Left colon (tissue), 2 donors: ENCODE data around the gene SF1. TPM values are rescaled to one million over a fixed set of nuclear protein-coding genes. Genes with fewer than 3 reads are reported as not detected.
"Not testable (repeated sequence)": the region's sequence is repeated elsewhere in the genome, so short reads cannot be mapped to it uniquely, and the experiment has no call there.

Experiments used
- ATAC-seq: fragments of 200-7000 bp; cut with Tn5 transposase; one replicate; pipeline ENCODE4 v1.9.1; 2020; ENCODE audit warnings: mild to moderate bottlenecking, moderate library complexity
- DNase-seq, 2 donors: peaks; one replicate each; pipeline ENCODE4 v3.0.0-alpha.2; 2020
- intact Hi-C, 2 donors: fragments of 100-400 bp; cut with DNase I in 1 of 2; cut with micrococcal nuclease in 1 of 2; formaldehyde crosslinking; loops; one replicate each; pipeline versions ENCODE4 v1.11.2 to v1.14.0; 2022; cut with DNase I, micrococcal nuclease
- long read RNA-seq: library from polyadenylated mRNA; unstranded; transcript quantifications from one replicate; pipeline ENCODE4 v2.0.0, GENCODE V29; 2021
- total RNA-seq, 2 donors: library from RNA; stranded (reverse); fragmentation: NEBNext Ultra II Directional; extraction: Animal tissue kit (Norgen Biotek cat#: 25700); gene quantifications; one replicate each; pipeline ENCODE4 v1.2.1, GENCODE V29; 2021
- donor health status: DM: no; HTN: no; CAD: no.
- donor health status: DM: yes; HTN: yes; CAD: no.

SF1 gene
- 100 to 1,000 TPM; 201 to 216 TPM for total RNA-seq
- long read RNA-seq, partial matches to known transcripts = 5 of 24 reads
- long read RNA-seq, other reads (novel, unspliced or antisense) = 13 of 24 reads

DNA sequence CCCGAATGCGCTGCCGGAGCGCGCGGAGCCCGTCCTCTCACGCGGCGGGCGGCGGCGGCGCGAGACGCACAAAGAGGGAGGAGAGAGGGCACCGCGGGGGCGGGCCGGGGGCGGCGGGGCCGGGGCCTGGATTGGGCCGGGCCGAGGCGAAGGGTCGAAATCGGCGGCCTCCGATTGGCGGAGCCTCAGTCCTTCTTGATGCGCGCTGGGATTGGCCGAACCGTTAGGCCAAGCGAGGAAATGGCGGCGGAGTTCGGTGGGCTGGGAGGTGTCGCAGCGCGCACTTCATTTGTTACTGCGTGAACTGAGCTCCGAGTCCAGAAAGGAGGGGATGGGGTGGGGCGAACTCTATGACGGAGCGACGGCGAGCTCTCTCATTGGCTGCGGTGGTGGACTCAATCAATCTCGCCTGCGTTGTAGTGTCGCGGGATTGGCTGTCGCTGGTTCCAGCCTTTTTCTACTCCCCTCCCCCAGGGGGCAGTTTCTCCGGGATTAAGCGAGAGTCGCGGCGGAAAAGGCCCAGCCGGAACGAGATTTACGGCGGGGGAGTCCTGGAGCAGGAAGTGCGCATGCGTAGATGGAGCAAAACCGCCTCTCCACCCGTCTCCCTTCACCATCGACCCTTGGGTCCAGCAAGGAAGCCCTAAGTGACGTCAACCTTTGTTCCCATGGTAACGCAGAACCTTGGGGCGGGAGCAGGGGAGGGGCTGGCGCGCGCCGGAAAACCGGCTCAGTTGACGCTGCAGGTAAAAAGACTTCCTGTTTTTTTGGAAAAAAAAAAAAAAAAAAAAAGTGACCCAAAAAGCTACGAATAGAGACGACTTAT lies at the start of gene SF1:
Gene SF1, minus strand, starts transcription at position 70 of the 826 bp plus-strand sequence. CDS start 150 bp downstream, outside the sequence.
- DNase-seq (peak; percentile 98 to 99), ATAC-seq (peak; percentile 84)
- intact Hi-C loops = no loop called here

DNA sequence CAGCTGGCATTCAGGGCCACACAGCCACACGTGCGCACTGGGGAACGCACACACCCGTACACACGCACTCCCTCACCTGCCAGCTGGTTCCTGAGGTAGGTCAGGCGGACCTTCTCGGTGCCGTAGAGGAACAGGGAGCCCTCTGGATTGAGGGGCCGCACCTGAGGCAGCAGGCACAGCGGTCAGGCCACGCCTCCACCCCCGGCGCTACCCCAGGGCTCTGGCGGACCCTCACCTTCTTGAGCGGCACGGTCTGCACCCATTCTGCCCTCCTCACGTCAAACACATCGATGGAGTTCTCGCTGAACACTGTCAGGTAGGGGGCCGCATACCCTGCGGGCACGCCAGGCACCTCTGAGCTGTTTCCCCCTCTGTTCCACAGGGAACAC lies 49.1 kb upstream of the SF1 start:
- intact Hi-C loops = no loop called here
- DNase-seq (no peak), ATAC-seq (no peak)

DNA sequence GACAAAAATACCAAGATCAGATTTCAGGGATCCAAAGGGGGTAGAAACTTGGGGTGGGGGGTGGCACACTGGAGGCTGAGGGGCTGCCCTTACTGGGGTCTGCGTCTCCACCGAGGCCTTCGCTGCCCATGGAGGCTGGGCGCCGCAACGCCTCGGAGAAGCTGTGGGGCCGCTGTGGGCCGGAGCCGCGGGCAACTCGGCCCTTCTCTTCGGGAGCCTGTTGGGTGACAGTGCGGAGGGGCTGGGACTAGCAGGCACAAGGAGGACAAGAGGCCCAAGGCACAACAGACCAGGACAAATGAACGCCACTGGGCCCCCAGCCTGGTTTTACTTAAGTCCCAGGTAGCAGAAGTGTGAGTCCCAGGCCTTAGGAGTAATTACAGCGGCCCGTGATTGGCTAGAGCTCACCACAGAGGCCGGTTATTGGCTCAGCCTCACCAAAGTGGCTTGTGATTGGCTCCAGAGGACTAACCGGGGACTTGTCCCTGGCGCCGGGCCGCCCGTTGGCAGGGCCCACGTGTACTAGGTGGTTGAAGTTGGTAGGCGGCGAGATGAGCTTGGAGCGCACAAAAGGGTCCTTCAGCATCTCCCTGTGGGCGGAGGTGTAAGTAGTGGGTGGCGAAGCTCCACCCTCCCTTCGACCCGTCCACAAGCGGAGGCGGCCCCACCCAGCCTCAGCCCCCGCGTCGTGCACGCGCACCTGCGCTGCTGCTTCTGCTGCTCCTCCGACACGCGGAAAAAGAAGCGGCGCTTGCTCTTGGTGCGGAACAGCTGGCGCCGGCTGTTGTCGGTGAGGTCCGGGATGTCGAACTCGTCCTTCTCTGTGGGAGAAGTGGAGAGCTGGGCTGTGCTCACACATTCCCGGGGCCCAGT lies 48.5 kb upstream of the SF1 start:
- no peak for ATAC-seq
- DNase-seq = no peak
- intact Hi-C loops = no loop called here

DNA sequence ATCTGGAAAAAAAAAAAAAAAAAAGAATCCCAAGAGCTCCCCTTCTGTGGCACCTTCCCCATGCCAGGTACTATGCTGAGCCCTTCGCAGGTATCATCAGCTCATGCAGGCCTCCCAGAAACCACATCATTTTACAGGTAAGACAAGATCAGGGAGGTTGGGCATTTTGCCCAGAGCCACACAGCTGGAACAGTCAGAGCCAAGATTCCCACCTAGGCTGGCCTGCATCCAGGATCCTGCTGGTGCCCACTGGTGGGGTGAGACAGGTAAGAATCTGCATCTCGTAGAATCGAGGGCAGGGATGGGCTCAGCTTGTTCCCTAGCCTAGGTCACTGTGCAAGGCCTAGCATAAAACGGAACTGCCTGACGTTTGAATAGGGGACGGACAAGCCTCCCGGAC lies 47.7 kb upstream of the SF1 start:
- intact Hi-C loops = no loop called here
- no peak for ATAC-seq
- no peak for DNase-seq

GRCh38 chr11:64823568-64824119 lies 45.3 kb upstream of the SF1 start:
- DNase-seq = no peak
- no peak for ATAC-seq
- intact Hi-C loops = no loop called here

DNA sequence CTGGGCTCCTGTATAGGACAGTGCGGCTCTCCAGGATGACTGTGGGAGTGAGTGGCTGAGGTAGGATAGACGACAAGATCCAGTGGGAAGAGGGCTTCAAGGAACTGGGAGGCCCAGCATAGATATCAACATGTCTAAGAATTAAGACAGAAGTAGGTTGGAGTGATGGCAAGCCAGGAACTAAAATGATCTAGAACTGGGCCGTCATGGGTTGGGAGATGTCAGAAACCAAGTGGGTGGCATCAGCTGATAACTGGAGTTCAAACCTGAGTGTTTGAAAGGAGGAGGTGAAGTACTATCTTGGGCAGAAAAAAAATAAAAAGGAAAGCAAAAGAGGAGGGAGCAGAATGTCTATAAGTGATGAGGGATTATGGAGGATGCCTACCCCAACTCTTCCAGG lies 39.1 kb upstream of the SF1 start:
- intact Hi-C loops = no loop called here
- DNase-seq (no peak), ATAC-seq (no peak)

DNA sequence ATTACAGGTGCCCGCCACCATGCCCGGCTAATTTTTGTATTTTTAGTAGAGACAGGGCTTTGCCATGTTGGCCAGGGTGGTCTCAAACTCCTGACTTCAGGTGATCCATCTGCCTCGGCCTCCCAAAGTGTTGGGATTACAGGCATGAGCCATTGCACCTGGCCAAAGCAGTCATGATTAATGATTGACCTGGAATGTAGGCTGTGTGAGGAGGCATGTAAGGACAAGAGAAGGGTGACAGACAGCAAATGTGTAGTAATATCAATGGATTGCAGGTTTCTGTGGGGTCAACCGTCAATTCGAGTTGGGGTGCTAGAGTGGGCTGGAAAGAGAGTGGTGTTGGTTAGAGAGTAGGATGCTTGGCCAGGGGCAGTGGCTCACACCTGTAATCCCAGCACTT lies 37.1 kb upstream of the SF1 start:
- DNase-seq, ATAC-seq, intact Hi-C loops: not testable (repeated sequence)

DNA sequence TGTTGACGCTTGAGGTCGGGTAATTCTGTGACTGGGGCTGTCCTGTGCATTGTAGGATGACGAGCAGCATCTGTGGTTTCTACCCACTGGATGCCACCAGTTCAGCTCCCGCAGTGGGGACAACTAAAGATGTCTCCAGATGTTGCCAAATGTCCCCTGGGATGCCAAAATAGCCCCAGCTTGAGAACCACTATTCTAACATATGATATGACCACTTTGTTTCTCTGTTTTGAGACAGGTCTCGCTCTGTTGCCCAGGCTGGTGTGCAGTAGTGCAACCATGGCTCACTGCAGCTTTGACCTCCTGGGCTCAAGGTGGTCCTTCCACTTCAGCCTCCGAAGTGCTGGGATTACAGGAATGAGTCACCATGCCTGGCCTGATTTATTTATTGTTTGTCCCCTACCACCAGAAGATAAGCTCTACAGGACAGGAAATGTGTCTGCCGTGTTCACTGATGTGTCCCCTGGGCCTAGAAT lies 36.4 kb upstream of the SF1 start:
- ATAC-seq = no peak
- intact Hi-C loops = no loop called here
- no peak for DNase-seq

DNA sequence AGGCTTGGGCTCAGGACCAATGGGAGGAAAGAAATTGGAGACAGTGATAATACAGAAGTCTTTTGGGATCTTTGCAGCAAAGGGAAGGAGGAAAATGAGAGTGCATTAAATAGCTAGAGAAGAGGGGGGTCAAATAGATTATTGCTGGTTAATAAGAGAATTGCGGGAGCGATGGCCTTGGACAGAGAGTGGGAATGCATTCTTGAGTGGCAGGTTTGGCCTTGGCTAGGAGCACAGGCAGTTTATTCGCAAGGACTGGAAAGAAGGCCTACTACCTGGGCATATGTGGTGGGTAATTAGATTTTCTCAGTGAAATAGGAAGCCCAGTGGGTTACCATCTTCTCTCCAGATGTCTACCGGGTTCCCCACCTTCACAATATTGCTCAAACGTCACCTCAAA lies 35.5 kb upstream of the SF1 start:
- DNase-seq = no peak
- ATAC-seq = no peak
- intact Hi-C loops = no loop called here

DNA sequence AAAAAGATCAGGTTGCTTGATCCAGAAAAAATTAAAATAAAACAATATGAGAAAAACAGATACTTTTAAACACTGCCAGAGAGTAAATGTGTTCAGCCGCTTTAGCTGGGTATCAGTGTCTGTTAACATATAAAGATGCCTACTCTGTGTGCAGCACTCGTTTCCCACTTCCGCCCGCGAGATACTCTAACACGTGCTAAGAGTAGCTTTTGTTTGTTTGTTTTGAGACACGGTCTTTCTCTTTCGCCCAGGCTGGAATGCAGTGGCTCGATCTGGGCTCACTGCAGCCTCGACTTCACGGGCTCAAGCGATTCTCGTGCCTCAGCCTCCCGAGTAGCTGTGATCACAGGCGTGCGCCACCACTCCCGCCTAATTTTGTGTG lies 32.5 kb upstream of the SF1 start:
- ATAC-seq (peak; percentile 18), DNase-seq (peak in 1 of 2 donors; percentile 48)

GRCh38 chr11:64810271-64810890 lies 32.0 kb upstream of the SF1 start, which contains the start of gene MEN1:
Gene MEN1, minus strand, starts transcription at chr11:64810551. Its CDS starts 442 bp downstream, at chr11:64810109.
- ATAC-seq (peak; percentile 95), DNase-seq (peak; percentile 95 to 97)
- intact Hi-C loops = no loop called here

More for the DNA sequence above, 32.5 kb upstream of the SF1 start:
- intact Hi-C loops = no loop called here

DNA sequence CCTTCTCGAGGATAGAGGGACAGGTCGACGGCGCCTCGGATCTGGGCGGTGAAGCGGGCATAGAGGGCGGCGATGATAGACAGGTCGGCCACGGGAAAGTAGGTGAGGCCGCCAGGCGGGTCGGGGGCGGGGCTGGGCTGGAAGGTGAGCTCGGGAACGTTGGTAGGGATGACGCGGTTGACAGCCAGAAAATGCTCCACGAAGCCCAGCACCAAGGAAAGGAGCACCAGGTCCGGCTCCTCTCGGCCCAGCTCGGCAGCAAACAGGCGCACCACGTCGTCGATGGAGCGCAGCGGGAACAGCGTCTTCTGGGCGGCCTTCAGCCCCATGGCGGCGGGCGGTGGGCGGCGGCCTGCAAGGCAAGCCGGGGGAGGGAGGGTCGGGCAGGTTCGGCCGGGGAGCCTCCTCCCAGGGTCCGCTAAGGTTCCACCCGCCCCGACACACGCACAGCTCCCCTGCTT lies 31.5 kb upstream of the SF1 start:
- ATAC-seq (peak; percentile 76), DNase-seq (peak; percentile 71 to 81)
- intact Hi-C loops = no loop called here

GRCh38 chr11:64805481-64805880 lies 27.1 kb upstream of the SF1 start:
- ATAC-seq (no peak), DNase-seq (no peak)
- intact Hi-C loops = no loop called here

DNA sequence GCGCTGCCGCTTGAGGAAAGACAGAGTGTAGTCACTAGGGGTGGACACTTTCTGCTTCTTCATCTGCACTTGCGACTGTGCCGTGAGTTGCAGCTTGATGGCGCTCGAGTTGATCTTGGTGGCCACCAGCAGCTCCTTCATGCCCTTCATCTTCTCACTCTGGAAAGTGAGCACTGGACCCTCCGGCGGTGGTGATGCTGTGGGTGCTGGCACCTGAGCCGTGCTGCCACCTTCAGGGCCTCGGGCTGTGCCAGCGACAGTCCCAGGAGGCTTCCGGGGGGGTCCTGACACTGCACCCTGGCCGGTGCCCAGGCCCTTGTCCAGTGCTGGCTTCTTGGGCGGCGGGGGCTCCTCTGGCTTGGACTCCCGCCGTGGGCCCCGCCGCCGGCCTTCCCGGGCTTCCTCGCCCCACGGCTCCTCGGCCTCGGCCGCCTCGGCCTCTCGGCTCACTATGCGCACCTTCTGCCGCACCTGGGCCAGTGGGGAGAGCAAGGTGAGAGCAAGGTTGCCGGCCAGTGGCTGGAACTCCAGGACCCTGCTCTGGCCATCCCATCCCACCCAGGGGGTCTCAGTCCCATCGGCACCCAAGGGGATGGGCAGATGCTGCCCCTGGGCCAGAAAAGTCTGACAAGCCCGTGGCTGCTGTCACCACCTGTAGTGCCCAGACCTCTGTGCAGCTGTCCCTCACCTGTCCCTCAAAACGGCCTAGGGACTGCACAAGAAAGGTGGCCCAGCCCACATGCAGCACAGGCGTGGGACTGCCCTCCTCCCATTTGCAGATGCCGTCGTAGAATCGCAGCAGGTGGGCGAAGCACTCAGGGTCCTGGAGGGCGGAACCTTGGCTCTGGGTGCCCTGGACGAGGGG lies 26.2 kb upstream of the SF1 start:
- DNase-seq (no peak), ATAC-seq (no peak)
- intact Hi-C loops = no loop called here

DNA sequence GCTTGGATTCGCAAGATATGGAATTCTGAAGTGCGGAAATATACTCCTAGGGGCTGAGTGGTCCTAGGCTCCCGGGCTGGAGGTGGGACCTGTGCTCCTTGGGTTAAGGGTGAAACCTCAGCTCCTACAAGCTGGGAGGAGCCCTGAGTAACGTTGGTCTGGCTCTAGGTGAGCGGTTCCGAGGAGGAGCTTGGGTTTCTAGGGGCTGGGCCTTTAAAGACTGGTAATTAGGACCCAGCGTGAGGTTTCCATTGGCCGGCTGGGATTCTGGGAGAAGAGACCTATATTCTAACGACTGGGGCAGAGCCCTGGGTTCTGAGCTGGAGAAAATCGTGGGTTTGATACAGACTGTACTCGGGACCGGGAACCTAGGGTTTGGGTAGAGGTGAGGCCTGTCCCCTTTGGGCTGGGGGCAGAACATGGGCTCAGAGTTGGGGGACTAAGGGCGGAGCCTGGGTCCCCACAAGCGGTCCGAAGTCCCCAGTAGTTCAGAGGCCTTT lies 25.6 kb upstream of the SF1 start:
- intact Hi-C loops = no loop called here
- ATAC-seq (peak; percentile 36), DNase-seq (no peak)

GRCh38 chr11:64803158-64803845 lies 25.0 kb upstream of the SF1 start, which contains the start of gene MAP4K2:
Gene MAP4K2, minus strand, starts transcription at chr11:64803214. Its CDS starts 65 bp downstream, at chr11:64803149.
- ATAC-seq = peak; percentile 91
- intact Hi-C loops = no loop called here
- peak; percentile 87 to 92 for DNase-seq
